GM23338 (cell line): ENCODE measurements around the gene C1QTNF8.

Source experiments
- CREB1 ChIP-seq: fragments of 250-450 bp; sonication (Bioruptor Pico); IDR thresholded peaks from 2 replicates; pipeline ENCODE4 v1.5.0; 2020; ENCODE audit warnings: low read depth, mild to moderate bottlenecking, moderate library complexity
- EZH2 ChIP-seq: fragments of 200-600 bp; sonication (generic); IDR thresholded peaks from one replicate; pipeline ENCODE4 v1.8.0; 2017; ENCODE audit warnings: antibody characterized with exemption, mild to moderate bottlenecking, low read depth; ENCODE audit not compliant: unreplicated experiment
- EZH2phosphoT487 ChIP-seq: fragments of 200-600 bp; sonication (generic); IDR thresholded peaks from one replicate; pipeline ENCODE4 v1.8.1; 2018; ENCODE audit warnings: antibody characterized with exemption; ENCODE audit not compliant: unreplicated experiment
- NANOG ChIP-seq: IDR thresholded peaks from 2 replicates; pipeline ENCODE4 v1.6.1; 2016; ENCODE audit warnings: antibody characterized with exemption, borderline replicate concordance
- POLR2AphosphoS5 ChIP-seq: IDR thresholded peaks from 2 replicates; pipeline ENCODE4 v1.6.1; 2016; ENCODE audit warnings: antibody characterized with exemption, low read depth
- REST ChIP-seq: IDR thresholded peaks from one replicate; pipeline ENCODE4 v1.6.1; 2018; ENCODE audit warnings: antibody characterized with exemption; ENCODE audit not compliant: unreplicated experiment
- STAT1 ChIP-seq: IDR thresholded peaks from one replicate; pipeline ENCODE4 v1.6.1; 2016; ENCODE audit warnings: antibody characterized with exemption; ENCODE audit not compliant: unreplicated experiment
- ZNF114 ChIP-seq: fragments of 250-450 bp; sonication (Bioruptor Pico); IDR thresholded peaks from 2 replicates; pipeline ENCODE4 v1.5.0; 2020; ENCODE audit warnings: mild to moderate bottlenecking, moderate library complexity
- ZNF331 ChIP-seq: fragments of 250-450 bp; sonication (Bioruptor Pico); IDR thresholded peaks from 2 replicates; pipeline ENCODE4 v1.5.0; 2020; ENCODE audit warnings: low read depth, mild to moderate bottlenecking, moderate library complexity
- TF ChIP-seq, protein P1 (sequence below), 2 experiments: fragments of 200-600 bp in 1 of 2; sonication (generic) in 1 of 2; conservative IDR thresholded peaks; 2 replicates each; pipeline versions ENCODE4 v1.5.1 to v1.6.1; 2016 to 2017; ENCODE audit warnings: antibody characterized with exemption in 2 of 2, low read depth in 2 of 2, mild to moderate bottlenecking in 2 of 2, moderate library complexity in 1 of 2
- TF ChIP-seq, protein P2 (sequence below): IDR thresholded peaks from 2 replicates; pipeline ENCODE4 v1.6.1; 2016; ENCODE audit warnings: antibody characterized with exemption

- TF ChIP-seq, protein P1, sequence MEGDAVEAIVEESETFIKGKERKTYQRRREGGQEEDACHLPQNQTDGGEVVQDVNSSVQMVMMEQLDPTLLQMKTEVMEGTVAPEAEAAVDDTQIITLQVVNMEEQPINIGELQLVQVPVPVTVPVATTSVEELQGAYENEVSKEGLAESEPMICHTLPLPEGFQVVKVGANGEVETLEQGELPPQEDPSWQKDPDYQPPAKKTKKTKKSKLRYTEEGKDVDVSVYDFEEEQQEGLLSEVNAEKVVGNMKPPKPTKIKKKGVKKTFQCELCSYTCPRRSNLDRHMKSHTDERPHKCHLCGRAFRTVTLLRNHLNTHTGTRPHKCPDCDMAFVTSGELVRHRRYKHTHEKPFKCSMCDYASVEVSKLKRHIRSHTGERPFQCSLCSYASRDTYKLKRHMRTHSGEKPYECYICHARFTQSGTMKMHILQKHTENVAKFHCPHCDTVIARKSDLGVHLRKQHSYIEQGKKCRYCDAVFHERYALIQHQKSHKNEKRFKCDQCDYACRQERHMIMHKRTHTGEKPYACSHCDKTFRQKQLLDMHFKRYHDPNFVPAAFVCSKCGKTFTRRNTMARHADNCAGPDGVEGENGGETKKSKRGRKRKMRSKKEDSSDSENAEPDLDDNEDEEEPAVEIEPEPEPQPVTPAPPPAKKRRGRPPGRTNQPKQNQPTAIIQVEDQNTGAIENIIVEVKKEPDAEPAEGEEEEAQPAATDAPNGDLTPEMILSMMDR (conservative IDR thresholded peaks at IDR 0.05; ENCODE audit: low read depth in 2 of 2): no peak
- TF ChIP-seq ZNF114 (CRISPR knock-in tag): no peak
- no peak for TF ChIP-seq ZNF331 (CRISPR knock-in tag)
- TF ChIP-seq POLR2AphosphoS5: no peak
- TF ChIP-seq EZH2: no peak
- TF ChIP-seq REST: no peak
- TF ChIP-seq, protein P2, sequence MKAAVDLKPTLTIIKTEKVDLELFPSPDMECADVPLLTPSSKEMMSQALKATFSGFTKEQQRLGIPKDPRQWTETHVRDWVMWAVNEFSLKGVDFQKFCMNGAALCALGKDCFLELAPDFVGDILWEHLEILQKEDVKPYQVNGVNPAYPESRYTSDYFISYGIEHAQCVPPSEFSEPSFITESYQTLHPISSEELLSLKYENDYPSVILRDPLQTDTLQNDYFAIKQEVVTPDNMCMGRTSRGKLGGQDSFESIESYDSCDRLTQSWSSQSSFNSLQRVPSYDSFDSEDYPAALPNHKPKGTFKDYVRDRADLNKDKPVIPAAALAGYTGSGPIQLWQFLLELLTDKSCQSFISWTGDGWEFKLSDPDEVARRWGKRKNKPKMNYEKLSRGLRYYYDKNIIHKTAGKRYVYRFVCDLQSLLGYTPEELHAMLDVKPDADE: no peak
- no peak for TF ChIP-seq EZH2phosphoT487
- TF ChIP-seq CREB1 (CRISPR knock-in tag): no peak
- TF ChIP-seq NANOG: no peak
- no peak for TF ChIP-seq STAT1
These were observed 26.3 kb upstream of the C1QTNF8 start for GRCh38 chr16:1122398-1122765.
